Ramos (cell line): ENCODE results near the gene TRMU.

Experiments
- in situ Hi-C: fragments of 300-500 bp; cut with MboI; formaldehyde crosslinking; loops from one replicate; pipeline ENCODE4 v1.14.3; 2022; ENCODE audit warnings: low sequenced_read_pairs; ENCODE audit not compliant: unreplicated experiment

Gene TRMU, protein sequence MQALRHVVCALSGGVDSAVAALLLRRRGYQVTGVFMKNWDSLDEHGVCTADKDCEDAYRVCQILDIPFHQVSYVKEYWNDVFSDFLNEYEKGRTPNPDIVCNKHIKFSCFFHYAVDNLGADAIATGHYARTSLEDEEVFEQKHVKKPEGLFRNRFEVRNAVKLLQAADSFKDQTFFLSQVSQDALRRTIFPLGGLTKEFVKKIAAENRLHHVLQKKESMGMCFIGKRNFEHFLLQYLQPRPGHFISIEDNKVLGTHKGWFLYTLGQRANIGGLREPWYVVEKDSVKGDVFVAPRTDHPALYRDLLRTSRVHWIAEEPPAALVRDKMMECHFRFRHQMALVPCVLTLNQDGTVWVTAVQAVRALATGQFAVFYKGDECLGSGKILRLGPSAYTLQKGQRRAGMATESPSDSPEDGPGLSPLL

GRCh38 chr22:46335201-46336118 lies at the start of gene TRMU:
Gene TRMU, plus strand, starts transcription at chr22:46335714. Its CDS starts 51 bp downstream, at chr22:46335765.
- in situ Hi-C loops, result no loop called here

GRCh38 chr22:46286006-46286405 lies 49.5 kb upstream of the TRMU start:
- in situ Hi-C loops, result no loop called here

- in situ Hi-C loops, result no loop called here
Observed at GRCh38 chr22:46286941-46287872, 48.3 kb upstream of the TRMU start.

DNA sequence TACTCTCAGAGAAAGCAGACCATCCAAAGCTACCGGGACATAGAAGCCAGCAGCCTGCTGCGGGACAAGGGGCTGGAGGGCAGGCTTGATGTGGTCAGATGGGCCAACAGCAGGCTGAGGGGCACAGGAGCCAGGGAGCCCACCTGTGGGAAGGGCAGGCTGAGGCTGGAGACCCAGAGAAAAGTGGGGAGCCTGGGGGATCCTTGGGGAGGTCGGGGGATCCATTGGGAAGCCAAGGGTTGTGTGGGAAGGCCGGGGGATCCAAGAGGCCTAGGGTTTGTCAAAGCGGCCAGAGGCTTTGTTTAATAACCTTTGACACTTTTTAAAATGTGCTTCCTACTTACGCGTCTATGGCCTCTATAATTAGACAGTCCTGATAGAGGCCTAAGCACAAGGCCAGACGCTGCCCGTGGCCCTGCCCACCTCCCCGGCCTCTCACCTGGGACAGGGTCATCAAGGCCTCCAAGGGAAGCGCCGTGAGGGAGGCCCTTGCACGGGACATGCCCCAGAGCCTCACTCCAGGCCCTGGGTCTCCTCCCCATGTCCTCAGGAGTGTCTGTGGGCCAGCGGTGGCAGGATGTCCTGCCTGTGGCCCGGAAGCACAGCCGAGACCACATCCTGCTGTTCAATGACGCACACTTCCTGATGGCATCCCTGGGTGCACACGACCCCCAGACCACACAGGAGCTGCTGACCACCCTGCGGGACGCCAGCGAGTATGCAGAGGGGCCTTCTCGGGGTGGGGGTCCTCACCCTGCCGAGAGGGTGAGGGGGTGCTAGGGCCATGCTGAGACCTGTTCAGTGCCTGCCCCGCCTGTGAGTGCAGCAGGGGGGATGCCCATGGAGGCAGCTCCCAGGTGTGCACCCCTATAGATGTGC lies 47.4 kb upstream of the TRMU start:
- in situ Hi-C loops, result no loop called here

DNA sequence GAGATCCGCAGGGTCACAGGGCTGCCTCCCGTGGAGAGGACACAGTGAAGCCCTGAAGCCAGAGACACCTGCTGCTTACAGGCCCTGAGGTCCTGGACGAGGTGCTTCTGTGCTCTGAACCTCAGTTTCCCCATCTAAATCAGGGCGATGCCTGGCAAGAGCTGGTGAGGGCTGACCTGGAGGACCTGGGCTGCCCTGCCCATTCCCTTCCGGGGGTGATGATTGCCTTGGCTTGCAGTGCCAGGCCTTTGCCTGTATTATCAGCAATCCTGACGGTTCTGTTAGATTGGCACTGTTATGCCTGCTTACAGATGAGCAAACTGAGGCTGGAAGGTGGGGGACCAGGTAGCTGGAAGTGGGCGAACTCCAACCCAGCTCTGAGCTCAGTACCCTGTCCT lies 46.7 kb upstream of the TRMU start:
- in situ Hi-C loops, result no loop called here

DNA sequence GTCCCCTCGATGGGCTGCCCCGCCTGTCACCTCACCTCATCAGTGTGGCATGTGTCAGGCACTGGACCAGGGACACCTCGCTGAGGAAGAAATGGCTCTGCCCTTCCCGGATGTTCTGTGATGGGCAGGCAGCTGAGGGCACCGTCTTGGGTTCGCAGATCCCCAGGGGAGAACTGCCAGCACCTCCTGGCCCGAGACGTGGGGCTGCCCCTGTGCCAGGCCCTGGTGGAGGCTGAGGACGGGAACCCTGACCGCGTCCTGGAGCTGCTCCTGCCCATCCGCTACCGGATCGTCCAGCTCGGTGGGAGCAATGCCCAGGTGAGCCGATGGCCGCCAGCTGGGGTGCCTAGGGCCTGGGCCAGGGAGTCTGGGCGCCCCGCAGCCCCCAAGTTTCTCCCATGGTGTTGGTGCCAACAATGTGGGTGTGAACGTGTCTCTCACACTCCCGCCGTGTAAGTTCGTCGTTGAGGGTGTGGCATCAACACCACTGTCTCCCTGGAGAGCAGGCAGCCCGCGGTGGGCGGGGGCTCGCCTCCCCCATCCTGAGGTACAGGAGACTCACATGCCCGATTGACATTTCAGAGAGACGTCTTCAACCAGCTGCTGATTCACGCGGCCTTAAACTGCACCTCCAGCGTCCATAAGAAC lies 46.1 kb upstream of the TRMU start:
- in situ Hi-C loops, result no loop called here

DNA sequence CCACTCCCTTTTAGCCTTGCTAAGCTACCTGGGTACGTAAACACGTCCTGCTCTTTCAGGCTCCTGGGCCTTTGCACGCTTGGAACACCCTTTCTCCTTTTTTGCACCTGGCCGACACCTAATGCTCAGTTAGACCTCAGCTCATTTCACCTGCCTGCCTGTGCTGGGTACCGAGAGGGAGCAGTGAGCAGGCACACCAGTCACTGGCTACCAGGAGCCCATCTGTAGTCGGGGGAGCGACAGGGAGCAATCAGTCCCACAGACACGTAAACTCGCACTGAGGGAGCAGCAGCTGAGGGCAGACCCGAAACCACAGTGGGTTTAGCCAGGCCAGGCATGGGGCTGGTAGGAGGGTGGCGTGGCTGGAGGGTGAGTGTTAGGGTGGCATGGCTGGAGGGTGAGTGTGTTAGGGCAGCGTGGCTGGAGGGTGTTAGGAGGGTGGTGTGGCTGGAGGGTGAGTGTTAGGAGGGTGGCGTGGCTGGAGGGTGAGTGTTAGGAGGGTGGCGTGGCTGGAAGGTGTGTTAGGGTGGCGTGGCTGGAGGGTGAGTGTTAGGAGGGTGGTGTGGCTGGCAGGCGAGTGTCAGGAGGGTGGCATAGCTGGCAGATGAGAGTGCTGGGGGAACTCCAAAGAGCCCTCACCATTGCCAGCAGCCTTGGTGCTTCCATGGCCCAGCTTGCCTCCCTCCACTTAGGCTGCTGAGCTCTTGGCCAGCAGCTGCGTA lies 45.2 kb upstream of the TRMU start:
- in situ Hi-C loops, result no loop called here

DNA sequence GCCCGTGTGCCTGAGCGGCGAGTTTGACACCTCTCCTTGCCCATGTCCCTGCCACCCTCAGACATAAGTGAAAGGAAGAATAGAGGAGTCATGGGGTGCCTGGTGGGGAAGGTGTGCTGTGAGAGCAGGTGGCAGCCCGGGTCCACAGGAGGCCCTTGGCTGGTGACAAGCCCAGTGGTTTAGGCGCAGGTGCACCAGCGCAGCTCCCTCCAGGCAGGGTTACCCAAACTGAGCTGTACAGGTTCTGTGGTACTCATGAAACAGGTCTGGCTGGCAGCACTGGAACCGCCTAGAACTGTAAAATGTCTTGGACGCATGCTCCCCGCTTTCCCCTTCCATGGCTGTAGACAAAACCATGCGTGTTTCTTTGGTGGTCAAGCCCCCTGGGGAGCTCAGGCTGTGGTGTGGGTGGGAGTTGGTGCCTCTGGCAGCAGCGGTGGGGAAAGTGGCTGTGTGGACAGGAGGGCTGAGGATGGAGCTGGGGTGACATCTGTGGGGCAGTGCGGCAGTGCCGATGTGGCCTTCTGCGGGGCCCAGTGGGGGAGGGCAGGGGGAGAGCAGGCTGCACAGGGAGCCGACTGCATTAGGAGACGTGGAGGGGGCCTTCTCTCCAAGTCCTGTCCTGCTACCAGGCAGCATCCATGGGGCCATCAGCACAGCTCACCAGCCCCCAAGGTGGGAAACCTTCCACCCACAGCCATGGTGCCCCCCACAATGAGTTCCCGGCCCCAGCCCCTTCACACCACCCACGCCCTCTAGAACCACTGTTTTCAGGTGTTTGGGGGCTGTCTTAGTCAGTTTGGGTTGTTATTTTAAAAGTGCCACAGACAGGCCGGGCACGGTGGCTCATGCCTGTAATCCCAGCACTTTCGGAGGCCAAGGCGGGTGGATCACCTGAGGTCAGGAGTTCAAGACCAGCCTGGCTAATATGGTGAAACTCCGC lies 44.4 kb upstream of the TRMU start:
- in situ Hi-C loops, result no loop called here

- in situ Hi-C loops, result no loop called here
Observed at GRCh38 chr22:46292173-46292572, 43.3 kb upstream of the TRMU start.

DNA sequence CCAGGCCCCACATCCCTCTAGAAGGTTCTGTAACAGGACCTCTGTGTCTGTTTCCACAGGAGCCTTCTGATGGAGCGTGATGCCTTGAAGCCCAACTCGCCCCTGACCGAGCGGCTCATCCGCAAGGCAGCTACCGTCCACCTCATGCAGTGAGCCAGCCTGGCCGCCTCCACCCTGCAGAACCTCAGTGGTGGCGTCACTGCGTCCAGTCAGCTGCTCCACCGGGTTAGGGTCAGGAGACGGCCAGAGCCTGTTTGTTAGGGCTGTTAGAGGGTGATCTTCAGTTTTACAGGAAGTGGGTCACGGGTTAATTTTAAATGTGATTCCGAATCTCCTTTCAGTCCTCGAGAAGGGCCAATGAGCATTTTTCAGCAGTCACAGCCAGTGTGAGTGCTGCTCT lies 42.8 kb upstream of the TRMU start:
- in situ Hi-C loops, result no loop called here

DNA sequence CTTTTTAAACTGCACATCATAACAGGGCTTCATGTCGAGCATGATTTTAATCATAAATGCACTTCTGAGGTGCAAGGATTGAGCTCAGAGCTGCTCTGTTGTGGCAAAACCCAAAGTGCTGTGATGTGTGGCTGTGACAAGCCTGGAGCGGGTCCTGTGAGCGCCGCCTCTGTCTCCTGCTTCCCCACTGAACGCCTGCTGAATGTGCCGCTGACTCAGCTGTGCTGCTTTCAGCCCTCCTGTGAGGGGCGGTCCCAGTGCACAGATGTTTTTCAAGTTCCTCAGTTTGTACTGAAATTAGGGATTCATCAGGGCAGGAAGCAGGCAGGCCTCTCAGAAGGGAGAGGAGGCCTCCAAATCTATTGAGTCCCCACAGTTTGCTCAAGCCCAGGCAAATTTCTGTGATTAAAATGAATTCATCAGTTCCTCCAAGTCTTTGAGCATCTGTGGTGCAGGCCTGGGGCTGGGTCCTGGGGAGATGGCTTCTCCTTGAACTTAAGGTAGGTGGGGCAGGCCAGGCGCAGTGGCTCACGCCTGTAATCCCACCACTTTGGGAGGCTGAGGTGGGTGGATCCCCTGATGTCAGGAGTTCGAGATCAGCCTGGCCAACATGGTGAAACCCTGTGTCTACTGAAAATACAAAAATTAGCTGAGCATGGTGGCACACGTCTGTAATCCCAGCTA lies 41.8 kb upstream of the TRMU start:
- in situ Hi-C loops, result no loop called here

DNA sequence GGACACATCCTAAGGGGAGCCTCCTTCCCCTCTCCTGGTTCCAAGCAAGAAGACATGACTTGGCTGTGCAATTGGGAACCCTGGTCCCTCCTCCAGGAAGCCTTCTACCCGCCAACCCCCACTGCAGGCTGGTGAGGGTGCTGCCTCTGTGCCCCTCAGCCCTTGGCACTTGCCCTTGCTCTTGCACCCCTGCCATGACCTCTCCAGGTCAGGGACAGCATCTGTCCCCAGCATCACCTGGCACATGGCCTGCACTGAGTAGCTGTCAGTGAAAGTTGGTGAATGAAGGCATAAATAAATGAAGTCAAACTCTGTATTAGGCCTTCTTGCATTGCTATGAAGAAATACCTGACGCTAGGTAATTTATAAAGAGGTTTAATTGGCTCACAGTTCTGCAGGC lies 40.7 kb upstream of the TRMU start:
- in situ Hi-C loops, result no loop called here

- in situ Hi-C loops, result no loop called here
Observed at GRCh38 chr22:46295277-46295971, 40.1 kb upstream of the TRMU start.

DNA sequence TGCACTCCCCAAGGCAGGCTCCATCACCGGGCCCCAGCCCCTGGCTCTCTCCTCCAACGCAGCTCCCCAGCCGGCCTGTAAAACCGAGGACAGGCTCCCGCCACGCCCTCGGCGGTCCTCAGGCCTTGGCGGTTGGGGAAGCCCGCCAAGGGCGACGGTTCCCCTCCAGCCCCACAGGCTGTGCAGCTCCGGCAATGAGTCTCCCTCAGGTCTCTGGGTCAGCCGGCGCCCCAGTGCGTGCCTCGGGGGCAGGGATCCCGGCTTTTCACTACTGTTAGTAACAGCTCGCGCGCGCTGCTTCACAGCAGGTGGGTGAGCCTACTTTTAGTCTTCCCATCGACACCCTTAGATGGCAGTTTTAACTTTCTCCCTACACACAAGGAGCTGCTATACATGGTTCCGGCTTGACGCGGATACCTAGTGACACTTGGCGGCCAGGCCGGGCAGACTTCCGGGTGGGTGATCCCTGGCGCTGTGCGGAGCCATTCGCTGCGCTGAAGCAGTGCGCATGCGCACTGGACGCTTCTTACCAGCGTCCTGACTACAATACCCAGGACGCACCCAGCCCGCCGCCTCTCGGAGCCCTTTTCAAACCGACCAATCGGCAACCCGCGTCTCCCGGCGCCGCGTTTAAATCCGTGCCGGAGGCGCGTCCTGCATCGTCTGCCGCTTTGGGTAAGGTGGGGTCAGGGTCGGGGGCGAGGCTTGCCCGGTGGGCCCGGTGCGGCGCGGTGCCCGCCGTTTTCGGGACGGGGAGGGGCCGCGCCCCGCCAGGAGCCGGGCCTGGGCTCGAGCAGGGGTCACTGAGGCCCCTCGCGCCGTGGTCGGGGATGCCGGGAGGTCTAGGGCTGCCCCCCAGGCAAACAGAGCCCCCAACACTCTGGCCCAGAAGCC lies 39.0 kb upstream of the TRMU start, which contains the start of gene GTSE1:
TSS of gene GTSE1 (plus strand) at position 614 of the 894 bp plus-strand sequence. CDS start 531 bp downstream, outside the sequence.
- in situ Hi-C loops, result no loop called here
